Measurements from ENCODE around the gene CCDC91. TPM values are rescaled to one million over a fixed set of nuclear protein-coding genes. Genes with fewer than 3 reads are reported as not detected.

The CCDC91 gene
- total and polyA plus RNA-seq, 9 of the 15 experiments (the other 6 are each of a cell fraction or from before 2014, with no cell fraction given), result 10.1 to 31.1 (median 26.3) TPM

DNA sequence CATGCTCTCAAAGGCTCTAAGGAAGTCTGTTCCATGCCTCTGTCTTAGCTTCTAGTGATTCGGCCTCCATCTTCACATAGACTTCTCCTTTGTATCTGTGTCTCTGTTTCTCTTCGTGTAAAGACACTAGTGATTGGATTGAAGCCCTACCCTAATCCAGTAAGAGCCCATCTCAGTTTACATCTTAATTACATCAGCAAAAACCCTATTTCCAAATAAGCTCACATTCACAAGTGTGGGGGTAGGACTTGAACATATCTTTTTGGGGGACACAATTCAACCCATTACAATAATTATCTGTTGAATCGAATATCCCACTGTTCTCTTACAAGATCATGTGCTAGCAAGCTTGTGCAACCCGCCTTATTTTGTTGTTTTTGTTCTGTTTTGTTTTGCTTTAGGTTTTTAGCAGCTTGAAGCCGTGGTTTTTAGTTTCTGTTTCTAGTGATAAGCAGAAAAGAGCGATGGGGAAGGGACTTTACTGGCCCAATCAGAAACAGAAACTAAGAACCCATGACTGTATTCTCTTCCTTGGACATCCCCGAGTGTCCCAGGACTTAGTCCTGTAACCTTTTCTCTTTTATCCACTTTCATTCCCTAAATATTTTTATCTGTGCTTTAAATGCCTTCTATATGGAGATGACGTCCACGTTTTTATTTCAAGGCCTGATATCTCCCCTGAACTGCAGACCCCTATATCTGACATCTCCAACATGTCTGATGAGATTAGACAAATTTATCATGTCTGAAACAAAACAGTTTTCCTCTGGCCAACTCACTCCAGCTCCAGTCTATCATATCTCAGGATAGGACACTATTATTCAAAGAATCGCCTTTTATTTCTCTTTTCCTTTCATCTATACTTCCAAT lies 353.0 kb downstream of the CCDC91 start (continued):
- TF ChIP-seq ZNF212 (CRISPR knock-in tag; IDR thresholded peaks at IDR 0.05) (no peak), ZBTB17 (CRISPR knock-in tag; IDR thresholded peaks at IDR 0.05) (peak; percentile 21; the same call in 1 of the 2 replicates), CREB1 (IDR thresholded peaks at IDR 0.05) (no peak), CREB1 (CRISPR knock-in tag; IDR thresholded peaks at IDR 0.05) (no peak), ZNF445 (CRISPR knock-in tag; IDR thresholded peaks at IDR 0.05; ENCODE audit: low read depth) (no peak), LARP7 (IDR thresholded peaks at IDR 0.05) (no peak), PHF20 (IDR thresholded peaks at IDR 0.05; ENCODE audit: partially characterized antibody) (no peak), ARID2 (IDR thresholded peaks at IDR 0.05) (no peak), PURB (CRISPR knock-in tag; IDR thresholded peaks at IDR 0.05; ENCODE audit: low read depth) (no peak), ZNF217 (CRISPR knock-in tag; IDR thresholded peaks at IDR 0.05) (no peak), FOXK2 (conservative IDR thresholded peaks at IDR 0.05 in 1 of 2, IDR thresholded peaks at IDR 0.05 in 1 of 2; ENCODE audit: low read depth in 2 of 2) (peak; percentile 41 to 68; a peak in 2 of 4 replicates), ELF4 (CRISPR knock-in tag; IDR thresholded peaks at IDR 0.05) (no peak), ZNF57 (CRISPR knock-in tag; IDR thresholded peaks at IDR 0.05) (no peak), TFAP4 (CRISPR knock-in tag; IDR thresholded peaks at IDR 0.05; ENCODE audit: borderline replicate concordance) (no peak)
- TF ChIP-seq, protein P1, sequence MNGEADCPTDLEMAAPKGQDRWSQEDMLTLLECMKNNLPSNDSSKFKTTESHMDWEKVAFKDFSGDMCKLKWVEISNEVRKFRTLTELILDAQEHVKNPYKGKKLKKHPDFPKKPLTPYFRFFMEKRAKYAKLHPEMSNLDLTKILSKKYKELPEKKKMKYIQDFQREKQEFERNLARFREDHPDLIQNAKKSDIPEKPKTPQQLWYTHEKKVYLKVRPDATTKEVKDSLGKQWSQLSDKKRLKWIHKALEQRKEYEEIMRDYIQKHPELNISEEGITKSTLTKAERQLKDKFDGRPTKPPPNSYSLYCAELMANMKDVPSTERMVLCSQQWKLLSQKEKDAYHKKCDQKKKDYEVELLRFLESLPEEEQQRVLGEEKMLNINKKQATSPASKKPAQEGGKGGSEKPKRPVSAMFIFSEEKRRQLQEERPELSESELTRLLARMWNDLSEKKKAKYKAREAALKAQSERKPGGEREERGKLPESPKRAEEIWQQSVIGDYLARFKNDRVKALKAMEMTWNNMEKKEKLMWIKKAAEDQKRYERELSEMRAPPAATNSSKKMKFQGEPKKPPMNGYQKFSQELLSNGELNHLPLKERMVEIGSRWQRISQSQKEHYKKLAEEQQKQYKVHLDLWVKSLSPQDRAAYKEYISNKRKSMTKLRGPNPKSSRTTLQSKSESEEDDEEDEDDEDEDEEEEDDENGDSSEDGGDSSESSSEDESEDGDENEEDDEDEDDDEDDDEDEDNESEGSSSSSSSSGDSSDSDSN (IDR thresholded peaks at IDR 0.05; ENCODE audit: borderline replicate concordance in 1 of 2, low read depth in 2 of 2, low read length in 2 of 2), result no peak
- TF ChIP-seq, protein P2, sequence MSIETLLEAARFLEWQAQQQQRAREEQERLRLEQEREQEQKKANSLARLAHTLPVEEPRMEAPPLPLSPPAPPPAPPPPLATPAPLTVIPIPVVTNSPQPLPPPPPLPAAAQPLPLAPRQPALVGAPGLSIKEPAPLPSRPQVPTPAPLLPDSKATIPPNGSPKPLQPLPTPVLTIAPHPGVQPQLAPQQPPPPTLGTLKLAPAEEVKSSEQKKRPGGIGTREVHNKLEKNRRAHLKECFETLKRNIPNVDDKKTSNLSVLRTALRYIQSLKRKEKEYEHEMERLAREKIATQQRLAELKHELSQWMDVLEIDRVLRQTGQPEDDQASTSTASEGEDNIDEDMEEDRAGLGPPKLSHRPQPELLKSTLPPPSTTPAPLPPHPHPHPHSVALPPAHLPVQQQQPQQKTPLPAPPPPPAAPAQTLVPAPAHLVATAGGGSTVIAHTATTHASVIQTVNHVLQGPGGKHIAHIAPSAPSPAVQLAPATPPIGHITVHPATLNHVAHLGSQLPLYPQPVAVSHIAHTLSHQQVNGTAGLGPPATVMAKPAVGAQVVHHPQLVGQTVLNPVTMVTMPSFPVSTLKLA (conservative IDR thresholded peaks at IDR 0.05), result no peak
